ENCODE data around the gene PSMG4. TPM values are rescaled to one million over a fixed set of nuclear protein-coding genes. Genes with fewer than 3 reads are reported as not detected.

The PSMG4 gene
- total and polyA plus RNA-seq, 4 donors = 13.9 to 40.6 (median 26.9) TPM

DNA sequence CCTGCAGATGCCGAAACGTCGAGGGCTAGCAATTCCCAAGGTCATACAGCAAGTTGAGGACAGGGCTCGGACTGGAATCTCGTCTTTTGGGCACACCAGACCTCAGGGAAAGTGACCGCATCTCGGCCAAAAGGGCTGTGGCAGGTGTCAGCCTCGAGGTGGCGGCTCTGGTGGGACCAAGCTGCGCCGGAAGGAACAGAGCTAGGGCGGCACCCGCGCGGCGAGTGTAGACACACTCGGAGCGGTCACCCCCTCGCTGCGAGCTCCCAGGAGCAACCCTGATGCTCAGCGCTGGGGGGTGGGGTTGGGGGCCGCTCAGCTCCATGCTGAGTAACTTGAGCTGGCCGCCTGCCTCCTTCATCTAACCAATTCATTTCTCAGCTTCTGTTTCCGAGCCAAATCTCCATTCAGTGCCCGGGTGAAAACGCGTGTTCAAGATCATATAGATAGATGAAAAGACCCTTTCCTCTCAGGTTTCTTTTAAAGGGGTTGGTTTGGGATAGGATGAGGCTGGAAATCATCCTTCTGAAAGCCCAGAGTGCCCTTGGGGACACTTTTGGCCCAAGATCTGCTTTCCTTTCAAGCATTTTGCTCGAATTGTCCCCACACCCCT, 29.1 kb upstream of the PSMG4 start:
- H3K27me3 ChIP-seq (ENCODE audit: control insufficient read depth, insufficient read depth, low read length) = no peaks in the 10 kb centered on the region

GRCh38 chr6:3230256-3230882, 28.4 kb upstream of the PSMG4 start:
- no peaks in the 10 kb centered on the region for H3K27me3 ChIP-seq (ENCODE audit: control insufficient read depth, insufficient read depth, low read length)
- peak overlapping the region; percentile 99 for H3K27ac ChIP-seq (ENCODE audit: low read depth, low read length)
- H3K4me1 ChIP-seq (ENCODE audit: control insufficient read depth, insufficient read depth, low read length) = peaks cover 52% of the 10 kb centered on the region
- 0% methylated on average over 3 of the region's 11 CpGs for WGBS (ENCODE audit: insufficient coverage)
- H3K36me3 ChIP-seq (ENCODE audit: control insufficient read depth, insufficient read depth, low read length) = peaks cover 11% of the 10 kb centered on the region
- DNase-seq (ENCODE audit: low read depth in 4 of 6, low spot score in 6 of 6) = no peak
- no peaks in the 10 kb centered on the region for H3K9me3 ChIP-seq (ENCODE audit: control insufficient read depth, insufficient read depth, low read length)
- H3K4me3 ChIP-seq (ENCODE audit: low read depth, low read length) = peak overlapping the region; percentile 98

More for the DNA sequence above, 29.1 kb upstream of the PSMG4 start:
- H3K27ac ChIP-seq (ENCODE audit: low read depth, low read length) = peak overlapping the region; percentile 99
- H3K36me3 ChIP-seq (ENCODE audit: control insufficient read depth, insufficient read depth, low read length) = peaks cover 11% of the 10 kb centered on the region
- DNase-seq (ENCODE audit: low read depth in 4 of 6, low spot score in 6 of 6) = peak in 3 of 6 donors; percentile 59 to 93 (median 92)
- H3K4me3 ChIP-seq (ENCODE audit: low read depth, low read length) = peak overlapping the region; percentile 98
- H3K9me3 ChIP-seq (ENCODE audit: control insufficient read depth, insufficient read depth, low read length) = no peaks in the 10 kb centered on the region
- H3K4me1 ChIP-seq (ENCODE audit: control insufficient read depth, insufficient read depth, low read length) = peaks cover 45% of the 10 kb centered on the region
- WGBS (ENCODE audit: insufficient coverage) = under 1% methylated on average over 20 of the region's 28 CpGs

DNA sequence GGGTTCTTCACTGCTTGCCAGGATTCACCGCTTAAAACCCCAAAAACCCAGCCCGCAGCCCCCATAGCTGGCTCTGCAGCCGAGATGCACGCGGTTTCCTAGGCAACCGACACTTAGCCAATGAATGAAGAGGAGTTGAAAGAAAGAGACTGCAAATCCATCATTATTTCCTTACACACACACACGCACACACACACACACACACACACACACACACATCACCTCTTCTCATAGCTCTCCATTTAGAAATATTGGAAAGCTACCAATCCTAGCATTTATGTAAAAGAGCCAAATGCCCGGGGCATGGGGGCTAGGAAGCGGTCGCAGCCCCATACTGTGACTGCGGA, 27.9 kb upstream of the PSMG4 start:
- WGBS (ENCODE audit: insufficient coverage) = 0% methylated on average over 5 of the region's 11 CpGs
- Histone ChIP-seq H3K27me3 (ENCODE audit: control insufficient read depth, insufficient read depth, low read length) (no peaks in the 10 kb centered on the region), H3K27ac (ENCODE audit: low read depth, low read length) (peak overlapping the region; percentile 99), H3K36me3 (ENCODE audit: control insufficient read depth, insufficient read depth, low read length) (peaks cover 7% of the 10 kb centered on the region), H3K4me3 (ENCODE audit: low read depth, low read length) (peak overlapping the region; percentile 98), H3K9me3 (ENCODE audit: control insufficient read depth, insufficient read depth, low read length) (no peaks in the 10 kb centered on the region), H3K4me1 (ENCODE audit: control insufficient read depth, insufficient read depth, low read length) (peaks cover 53% of the 10 kb centered on the region)
- peak; percentile 86 to 99 (median 93) for DNase-seq (ENCODE audit: low read depth in 4 of 6, low spot score in 6 of 6)

- peaks cover 2% of the 10 kb centered on the region for H3K36me3 ChIP-seq (ENCODE audit: control insufficient read depth, insufficient read depth, low read length)
- H3K9me3 ChIP-seq (ENCODE audit: control insufficient read depth, insufficient read depth, low read length) = no peaks in the 10 kb centered on the region
- no peaks in the 10 kb centered on the region for H3K27me3 ChIP-seq (ENCODE audit: control insufficient read depth, insufficient read depth, low read length)
- 0% methylated on average over 38 of the region's 47 CpGs for WGBS (ENCODE audit: insufficient coverage)
- H3K27ac ChIP-seq (ENCODE audit: low read depth, low read length) = peak overlapping the region; percentile 99
- peak; percentile 89 to 99 (median 92) for DNase-seq (ENCODE audit: low read depth in 4 of 6, low spot score in 6 of 6)
- peak overlapping the region; percentile 98 for H3K4me3 ChIP-seq (ENCODE audit: low read depth, low read length)
- H3K4me1 ChIP-seq (ENCODE audit: control insufficient read depth, insufficient read depth, low read length) = peaks cover 52% of the 10 kb centered on the region
Measured at GRCh38 chr6:3231247-3232016, 27.3 kb upstream of the PSMG4 start.

- no peaks in the 10 kb centered on the region for H3K9me3 ChIP-seq (ENCODE audit: control insufficient read depth, insufficient read depth, low read length)
- 0% methylated on average over 10 of the region's 23 CpGs for WGBS (ENCODE audit: insufficient coverage)
- DNase-seq (ENCODE audit: low read depth in 4 of 6, low spot score in 6 of 6) = peak in 4 of 6 donors; percentile 44 to 87 (median 72)
- H3K4me3 ChIP-seq (ENCODE audit: low read depth, low read length) = peak overlapping the region; percentile 98
- H3K36me3 ChIP-seq (ENCODE audit: control insufficient read depth, insufficient read depth, low read length) = no peaks in the 10 kb centered on the region
- peak overlapping the region; percentile 99 for H3K27ac ChIP-seq (ENCODE audit: low read depth, low read length)
- H3K27me3 ChIP-seq (ENCODE audit: control insufficient read depth, insufficient read depth, low read length) = no peaks in the 10 kb centered on the region
- H3K4me1 ChIP-seq (ENCODE audit: control insufficient read depth, insufficient read depth, low read length) = peaks cover 58% of the 10 kb centered on the region
Measured at GRCh38 chr6:3232017-3232945, 26.5 kb upstream of the PSMG4 start.

DNA sequence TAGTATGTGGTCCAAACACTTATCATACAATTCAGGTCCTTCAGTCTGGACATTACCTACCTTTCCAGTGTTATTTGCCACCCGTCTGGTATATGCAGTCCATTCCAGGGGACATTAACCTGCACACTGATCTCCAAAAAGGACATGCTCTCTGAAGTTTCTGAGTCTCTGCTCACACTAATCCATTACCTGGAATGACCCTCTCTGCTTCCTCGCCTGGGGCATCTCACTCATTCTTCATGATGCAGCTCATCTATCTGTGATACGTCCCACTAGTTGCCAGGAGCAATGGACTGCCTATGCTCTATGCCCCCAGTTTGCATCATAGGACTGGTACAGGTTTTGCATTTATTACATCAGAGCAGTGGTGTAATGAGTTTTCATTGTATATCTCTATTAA, 25.4 kb upstream of the PSMG4 start:
- Histone ChIP-seq H3K4me1 (ENCODE audit: control insufficient read depth, insufficient read depth, low read length) (peaks cover 61% of the 10 kb centered on the region), H3K27ac (ENCODE audit: low read depth, low read length) (peak overlapping the region; percentile 37), H3K4me3 (ENCODE audit: low read depth, low read length) (peak overlapping the region; percentile 98), H3K9me3 (ENCODE audit: control insufficient read depth, insufficient read depth, low read length) (no peaks in the 10 kb centered on the region), H3K27me3 (ENCODE audit: control insufficient read depth, insufficient read depth, low read length) (no peaks in the 10 kb centered on the region), H3K36me3 (ENCODE audit: control insufficient read depth, insufficient read depth, low read length) (peaks cover 5% of the 10 kb centered on the region)
- WGBS (ENCODE audit: insufficient coverage) = 32% methylated on average over 1 of the region's 3 CpGs
- DNase-seq (ENCODE audit: low read depth in 4 of 6, low spot score in 6 of 6) = peak in 1 of 6 donors; percentile 81

GRCh38 chr6:3233904-3234303, 24.8 kb upstream of the PSMG4 start:
- no peak overlapping the region for H3K4me3 ChIP-seq (ENCODE audit: low read depth, low read length)
- no peaks in the 10 kb centered on the region for H3K9me3 ChIP-seq (ENCODE audit: control insufficient read depth, insufficient read depth, low read length)
- 41% methylated on average over 3 of the region's 3 CpGs for WGBS (ENCODE audit: insufficient coverage)
- H3K36me3 ChIP-seq (ENCODE audit: control insufficient read depth, insufficient read depth, low read length) = peaks cover 7% of the 10 kb centered on the region
- DNase-seq (ENCODE audit: low read depth in 4 of 6, low spot score in 6 of 6) = peak in 1 of 6 donors; percentile 69
- H3K27me3 ChIP-seq (ENCODE audit: control insufficient read depth, insufficient read depth, low read length) = no peaks in the 10 kb centered on the region
- H3K27ac ChIP-seq (ENCODE audit: low read depth, low read length) = no peak overlapping the region
- H3K4me1 ChIP-seq (ENCODE audit: control insufficient read depth, insufficient read depth, low read length) = peaks cover 57% of the 10 kb centered on the region

GRCh38 chr6:3235486-3235885, 23.3 kb upstream of the PSMG4 start:
- Histone ChIP-seq H3K27me3 (ENCODE audit: control insufficient read depth, insufficient read depth, low read length) (no peaks in the 10 kb centered on the region), H3K9me3 (ENCODE audit: control insufficient read depth, insufficient read depth, low read length) (no peaks in the 10 kb centered on the region), H3K4me1 (ENCODE audit: control insufficient read depth, insufficient read depth, low read length) (peaks cover 51% of the 10 kb centered on the region), H3K27ac (ENCODE audit: low read depth, low read length) (no peak overlapping the region), H3K4me3 (ENCODE audit: low read depth, low read length) (no peak overlapping the region), H3K36me3 (ENCODE audit: control insufficient read depth, insufficient read depth, low read length) (peaks cover 10% of the 10 kb centered on the region)
- no peak for DNase-seq (ENCODE audit: low read depth in 4 of 6, low spot score in 6 of 6)
- WGBS (ENCODE audit: insufficient coverage) = 80% methylated on average over 1 of the region's 2 CpGs

DNA sequence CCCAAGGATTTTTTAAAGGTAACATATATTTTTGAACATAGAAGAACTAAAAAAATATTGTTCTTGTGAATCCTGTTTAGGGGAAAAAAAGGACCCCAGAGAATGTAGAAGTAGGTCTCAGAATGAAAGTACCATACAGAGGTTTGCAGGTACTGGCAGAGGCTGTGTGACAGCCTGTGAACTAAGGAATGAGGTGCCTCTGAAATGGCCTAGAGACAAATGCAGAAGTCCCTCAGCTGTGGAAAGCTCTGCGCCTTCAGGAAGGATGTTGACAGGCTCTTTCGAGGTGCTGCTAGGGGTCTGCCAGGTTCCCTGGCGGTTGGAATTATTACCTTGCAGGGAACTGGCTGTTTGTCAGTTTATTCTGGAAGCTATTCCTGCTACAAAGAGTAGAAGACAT, 22.7 kb upstream of the PSMG4 start:
- no peak for DNase-seq (ENCODE audit: low read depth in 4 of 6, low spot score in 6 of 6)
- WGBS (ENCODE audit: insufficient coverage) = 71% methylated on average over 1 of the region's 3 CpGs

More for the DNA sequence above, 22.7 kb upstream of the PSMG4 start:
- Histone ChIP-seq H3K4me1 (ENCODE audit: control insufficient read depth, insufficient read depth, low read length) (peaks cover 54% of the 10 kb centered on the region), H3K36me3 (ENCODE audit: control insufficient read depth, insufficient read depth, low read length) (peaks cover 10% of the 10 kb centered on the region), H3K27me3 (ENCODE audit: control insufficient read depth, insufficient read depth, low read length) (no peaks in the 10 kb centered on the region), H3K27ac (ENCODE audit: low read depth, low read length) (no peak overlapping the region), H3K4me3 (ENCODE audit: low read depth, low read length) (no peak overlapping the region), H3K9me3 (ENCODE audit: control insufficient read depth, insufficient read depth, low read length) (no peaks in the 10 kb centered on the region)
